IPS-20b (cell line): ENCODE data around the gene CDC42EP5.
A peak's percentile ranks its signal among the peaks of the same experiment; 100 is the strongest.
"Not testable (repeated sequence)": the region's sequence is repeated elsewhere in the genome, so short reads cannot be mapped to it uniquely, and the experiment has no call there.

Source experiments
- H3K27ac ChIP-seq: one replicate; pipeline ENCODE4 v1.5.1; 2013; ENCODE audit warnings: low read length
- H3K27me3 ChIP-seq: 2 replicates; pipeline ENCODE4 v1.6.1; 2013; ENCODE audit warnings: mild to moderate bottlenecking, low read length, inconsistent platforms; ENCODE audit not compliant: insufficient read depth
- H3K36me3 ChIP-seq: 2 replicates; pipeline ENCODE4 v1.6.1; 2013; ENCODE audit warnings: low read depth, mild to moderate bottlenecking, inconsistent platforms, low read length, moderate library complexity; ENCODE audit not compliant: insufficient read depth
- H3K4me1 ChIP-seq: 2 replicates; pipeline ENCODE4 v1.6.1; 2013; ENCODE audit warnings: mild to moderate bottlenecking, control low read depth, inconsistent platforms, low read length, moderate library complexity; ENCODE audit not compliant: insufficient read depth
- H3K4me3 ChIP-seq: 2 replicates; pipeline ENCODE4 v1.5.1; 2013; ENCODE audit warnings: mild to moderate bottlenecking, low read length, inconsistent platforms
- H3K9ac ChIP-seq: 2 replicates; pipeline ENCODE4 v1.6.1; 2013; ENCODE audit warnings: low read depth, mild to moderate bottlenecking, inconsistent platforms, low read length, moderate library complexity
- H3K9me3 ChIP-seq: 2 replicates; pipeline ENCODE4 v1.6.1; 2013; ENCODE audit warnings: mild to moderate bottlenecking, low read depth, low read length, inconsistent platforms; ENCODE audit not compliant: insufficient read depth

CDC42EP5 gene, protein sequence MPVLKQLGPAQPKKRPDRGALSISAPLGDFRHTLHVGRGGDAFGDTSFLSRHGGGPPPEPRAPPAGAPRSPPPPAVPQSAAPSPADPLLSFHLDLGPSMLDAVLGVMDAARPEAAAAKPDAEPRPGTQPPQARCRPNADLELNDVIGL

DNA sequence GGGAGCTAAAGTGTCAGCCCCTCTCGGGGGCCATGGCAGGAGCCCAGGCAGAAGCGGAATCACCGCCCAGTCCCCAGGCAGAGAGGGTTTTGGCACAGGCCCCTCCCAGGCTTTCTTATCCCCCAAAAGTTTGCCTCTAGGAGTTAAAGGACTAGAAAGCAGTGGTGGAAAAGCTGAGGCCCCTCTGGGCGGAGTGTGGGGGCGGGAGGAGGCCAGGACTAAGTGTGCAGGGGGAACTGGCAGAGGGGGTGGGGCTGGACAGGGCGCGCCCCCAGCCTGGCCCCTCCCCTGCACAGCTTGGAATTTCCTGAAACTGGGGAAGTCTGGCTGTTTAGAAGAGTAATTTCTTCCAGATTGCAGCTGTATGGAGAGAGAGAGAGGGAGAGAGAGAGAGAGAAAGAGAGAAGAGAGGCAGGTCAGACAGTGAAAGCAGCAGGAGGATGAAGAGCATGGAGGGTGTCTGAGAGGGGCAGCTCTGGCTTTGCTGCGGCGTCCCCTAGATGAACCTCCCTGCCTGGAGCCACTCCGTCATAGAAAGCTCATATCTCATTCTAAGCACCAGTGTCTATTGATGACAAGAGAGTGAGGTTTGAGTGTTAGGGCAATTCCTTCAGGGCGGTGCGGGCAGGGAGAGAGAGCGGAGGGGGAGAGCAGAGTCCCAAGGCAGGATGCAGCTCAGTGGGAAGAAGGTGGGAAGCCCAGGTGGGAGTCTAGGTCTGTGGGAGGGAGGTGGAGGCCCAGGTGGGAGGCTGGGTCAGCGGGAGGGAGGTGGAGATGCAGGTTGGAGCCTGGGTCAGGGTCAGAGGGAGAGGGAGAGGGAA is at the start of gene CDC42EP5:
TSS of gene CDC42EP5 (minus strand) at position 226 of the 821 bp plus-strand sequence. CDS start 7,749 bp downstream, outside the sequence.
- Histone ChIP-seq H3K4me3 (peak within 1 kb of the TSS; percentile 35; the same call in 1 of the 2 replicates), H3K4me1 (peaks cover 7% of the 10 kb centered on the region; the same call in 1 of the 2 replicates), H3K27ac (no peak within 1 kb of the TSS), H3K9me3 (no peaks in the 10 kb centered on the region), H3K27me3 (peaks cover 42% of the 10 kb centered on the region), H3K9ac (peak within 1 kb of the TSS; percentile 37; the same call in 1 of the 2 replicates), H3K36me3 (no peaks in the 10 kb centered on the region)

DNA sequence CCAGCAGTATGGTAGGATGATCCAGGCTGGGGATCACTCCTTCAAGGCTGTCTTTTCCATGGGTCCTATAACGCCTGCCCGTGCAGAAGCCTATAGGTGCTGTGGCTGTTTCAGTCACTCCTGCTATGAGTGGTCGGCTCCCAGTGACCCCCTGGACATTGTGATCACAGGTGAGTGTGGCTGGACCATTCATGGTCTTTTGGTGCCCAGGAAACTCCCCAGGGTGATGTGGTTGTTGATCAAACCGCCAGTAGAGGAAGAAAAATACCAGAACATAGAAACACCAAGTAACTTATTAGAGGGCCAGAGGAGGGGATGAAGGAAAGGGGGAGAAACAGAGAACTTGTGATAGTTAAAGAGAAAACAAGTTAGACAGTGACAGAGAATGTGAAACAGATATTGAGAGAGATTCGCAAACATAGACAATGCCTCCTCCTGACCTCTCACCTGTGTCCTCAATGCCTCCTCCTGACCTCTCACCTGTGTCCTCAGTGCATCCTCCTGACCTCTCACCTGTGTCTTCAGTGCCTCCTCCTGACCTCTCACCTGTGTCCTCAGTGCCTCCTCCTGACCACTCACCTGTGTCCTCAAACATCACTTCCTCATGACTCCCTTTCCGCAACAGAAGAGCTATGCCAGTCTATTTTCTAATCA is 48.9 kb upstream of the CDC42EP5 start:
- Histone ChIP-seq H3K27ac (no peak overlapping the region), H3K4me1 (no peaks in the 10 kb centered on the region), H3K36me3 (no peaks in the 10 kb centered on the region), H3K9me3 (peaks cover 47% of the 10 kb centered on the region), H3K27me3 (no peaks in the 10 kb centered on the region), H3K9ac (no peak overlapping the region), H3K4me3 (no peak overlapping the region)

DNA sequence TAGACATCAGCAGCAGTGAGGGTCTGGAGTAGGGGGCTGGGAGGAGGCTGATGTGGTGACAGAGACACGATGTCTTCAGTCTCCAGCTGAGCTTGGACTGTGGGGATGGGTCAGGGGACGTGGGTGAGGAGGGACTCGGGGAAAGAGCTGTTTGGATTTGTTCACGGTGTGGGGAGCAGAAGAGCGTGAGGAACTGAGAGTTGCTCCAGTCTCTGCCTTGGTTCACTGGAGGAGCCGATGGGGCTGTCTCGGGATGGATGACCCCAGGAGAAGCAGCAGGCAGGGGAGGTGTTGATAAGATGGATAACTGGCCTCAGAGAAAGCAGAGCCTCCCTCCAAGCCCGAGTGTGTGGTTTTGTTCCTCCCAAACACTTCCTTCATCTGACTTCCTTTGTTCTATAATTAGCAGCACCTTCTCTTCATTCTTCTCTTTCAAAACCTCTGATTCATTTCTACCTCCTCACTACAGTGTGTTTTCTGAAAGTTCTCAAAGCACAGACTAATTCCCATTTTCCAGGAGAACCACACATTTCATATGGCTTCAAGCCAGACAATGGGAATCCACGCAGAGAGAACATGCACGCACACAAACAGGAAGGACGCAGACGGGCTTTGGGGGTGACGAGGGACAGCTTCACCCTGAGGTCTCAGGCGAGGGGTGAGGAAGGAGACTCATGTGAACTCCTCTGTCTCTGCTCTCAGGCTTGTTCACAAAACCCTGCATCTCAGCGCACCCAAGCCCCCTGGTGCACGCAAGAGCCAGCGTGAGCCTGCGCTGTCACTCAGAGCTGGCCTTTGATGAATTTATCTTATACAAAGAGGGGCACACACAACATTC is 48.1 kb upstream of the CDC42EP5 start:
- Histone ChIP-seq H3K27me3 (no peaks in the 10 kb centered on the region), H3K4me1 (no peaks in the 10 kb centered on the region), H3K4me3 (no peak overlapping the region), H3K27ac (no peak overlapping the region), H3K9ac (no peak overlapping the region), H3K36me3 (no peaks in the 10 kb centered on the region), H3K9me3 (peaks cover 52% of the 10 kb centered on the region)

DNA sequence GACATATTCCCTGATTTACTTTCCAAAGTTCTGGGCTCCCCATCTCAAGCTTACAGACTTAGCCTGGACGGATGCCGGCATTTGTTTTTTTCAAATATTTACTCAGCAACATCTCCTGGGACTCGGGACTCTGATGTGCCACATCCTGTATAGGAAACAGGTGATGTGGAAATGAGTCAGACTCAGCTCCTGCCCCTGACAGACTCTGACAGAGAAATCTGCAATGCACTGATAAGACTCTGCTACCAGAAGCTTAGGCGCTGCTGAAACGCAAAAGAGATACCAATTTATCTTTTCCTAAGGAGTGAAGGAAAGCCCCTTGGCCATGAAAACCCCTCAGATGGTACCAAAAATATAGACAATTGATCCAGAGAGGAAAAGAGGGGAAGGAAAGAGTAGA is 45.7 kb upstream of the CDC42EP5 start:
- no peaks in the 10 kb centered on the region for H3K27me3 ChIP-seq
- H3K27ac ChIP-seq, result no peak overlapping the region
- H3K9me3 ChIP-seq, result peaks cover 47% of the 10 kb centered on the region
- H3K4me3 ChIP-seq, result no peak overlapping the region
- H3K36me3 ChIP-seq, result no peaks in the 10 kb centered on the region
- no peaks in the 10 kb centered on the region for H3K4me1 ChIP-seq
- H3K9ac ChIP-seq, result no peak overlapping the region

DNA sequence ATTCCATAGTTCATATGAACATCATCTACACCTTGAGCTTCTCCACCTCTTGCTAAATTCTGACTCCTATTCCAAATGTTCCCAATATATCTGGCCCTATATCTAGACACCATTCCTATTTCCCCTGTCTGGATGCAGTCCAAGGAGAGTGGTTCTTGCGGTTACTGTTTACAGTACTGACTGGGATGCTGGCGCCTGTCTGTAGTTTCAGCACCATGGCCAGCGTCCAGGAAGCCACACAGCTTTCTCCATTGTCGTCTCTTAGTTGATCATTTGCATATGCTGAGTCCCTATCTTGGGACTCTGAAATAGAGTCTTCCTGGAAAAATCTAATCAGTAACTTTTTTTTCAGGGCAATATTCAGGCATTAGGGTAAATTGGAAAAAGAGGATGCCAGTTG is 44.4 kb upstream of the CDC42EP5 start:
- Histone ChIP-seq H3K4me3 (no peak overlapping the region), H3K9ac (no peak overlapping the region), H3K4me1 (no peaks in the 10 kb centered on the region), H3K27ac (no peak overlapping the region), H3K27me3 (no peaks in the 10 kb centered on the region), H3K9me3 (peaks cover 45% of the 10 kb centered on the region), H3K36me3 (no peaks in the 10 kb centered on the region)

DNA sequence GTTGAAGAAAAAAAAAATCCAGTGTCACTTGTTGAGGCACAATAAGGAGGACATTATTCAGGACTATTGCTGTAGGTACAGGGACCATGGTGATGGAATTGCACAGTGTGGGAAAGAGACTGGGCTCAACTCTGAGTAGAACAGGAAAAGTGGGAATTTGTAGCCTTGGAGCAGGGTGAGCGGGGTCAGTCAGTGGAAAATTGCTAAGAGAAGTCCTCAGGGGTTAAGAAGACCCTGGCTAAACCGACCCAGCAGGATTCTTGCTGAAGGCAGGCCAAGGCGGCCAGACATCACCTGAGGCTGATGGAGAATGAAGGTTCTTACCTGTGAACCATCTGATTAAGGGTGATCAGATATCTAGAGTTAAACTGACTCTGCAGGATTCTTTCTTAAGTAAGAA is 42.1 kb upstream of the CDC42EP5 start:
- Histone ChIP-seq H3K9ac (no peak overlapping the region), H3K27me3 (no peaks in the 10 kb centered on the region), H3K27ac (no peak overlapping the region), H3K4me1 (no peaks in the 10 kb centered on the region), H3K4me3 (no peak overlapping the region), H3K9me3 (peaks cover 30% of the 10 kb centered on the region), H3K36me3 (no peaks in the 10 kb centered on the region)

DNA sequence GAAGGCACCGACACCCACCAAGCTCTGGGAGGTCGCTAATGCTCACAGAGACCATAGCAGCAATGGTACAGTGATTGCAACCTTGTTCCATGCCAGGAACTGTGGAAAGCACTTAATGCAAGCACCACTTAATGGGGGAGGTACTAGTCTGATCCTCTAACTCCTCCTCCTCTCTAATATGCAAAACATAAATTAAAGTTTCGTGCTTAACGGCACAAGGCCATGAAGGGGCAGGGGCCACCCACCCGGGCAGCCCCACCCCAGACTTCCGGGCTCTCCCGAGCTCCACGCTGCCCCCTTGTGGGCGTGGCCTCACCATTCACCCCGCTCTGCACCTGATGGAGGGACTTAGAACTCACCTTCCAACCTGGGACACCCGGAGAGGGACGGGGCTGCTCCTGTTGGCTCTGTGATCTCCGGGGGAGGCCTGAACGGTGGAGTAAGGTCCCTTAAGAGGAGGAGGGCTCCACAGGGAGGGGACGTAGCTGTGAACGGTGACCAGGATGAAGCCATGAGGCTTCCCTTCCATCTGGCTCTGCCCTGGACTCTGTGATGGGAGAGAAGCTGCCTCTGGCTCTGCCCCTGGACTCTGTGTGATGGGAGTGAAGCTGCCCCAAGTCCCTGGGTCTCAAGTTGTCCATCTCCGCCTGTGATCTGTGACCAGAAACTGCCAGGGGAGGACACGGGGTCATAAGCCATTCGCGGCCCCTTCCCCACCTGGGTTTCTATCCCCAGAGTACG is 36.3 kb upstream of the CDC42EP5 start:
- H3K4me1 ChIP-seq, result not testable (repeated sequence)

DNA sequence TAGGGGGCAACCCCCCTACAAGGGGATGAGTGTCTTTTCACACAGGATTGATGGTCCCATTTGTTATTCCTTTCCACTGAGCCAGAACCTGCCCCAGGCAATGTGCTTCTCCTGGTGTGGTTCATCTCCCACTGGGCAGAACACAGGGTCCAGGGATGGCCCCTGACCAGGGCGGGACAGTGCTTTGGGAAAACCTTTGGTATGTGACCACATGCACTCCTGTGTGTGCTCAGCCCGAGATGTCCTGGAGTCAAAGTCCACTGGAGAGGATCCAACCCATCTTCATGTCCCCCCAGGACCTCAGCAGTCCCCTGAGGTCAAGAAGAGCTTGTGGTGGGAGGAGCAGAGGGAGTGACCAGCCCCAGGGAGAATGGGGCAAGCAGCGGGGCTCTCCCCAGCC is 35.4 kb upstream of the CDC42EP5 start:
- H3K4me3 ChIP-seq, H3K27ac ChIP-seq, H3K9ac ChIP-seq, H3K4me1 ChIP-seq, H3K27me3 ChIP-seq, H3K36me3 ChIP-seq: not testable (repeated sequence)
- peaks cover 15% of the 10 kb centered on the region; the same call in 1 of the 2 replicates for H3K9me3 ChIP-seq

More for the DNA sequence above, 36.3 kb upstream of the CDC42EP5 start:
- H3K36me3 ChIP-seq, H3K9ac ChIP-seq, H3K27me3 ChIP-seq, H3K4me3 ChIP-seq, H3K27ac ChIP-seq: not testable (repeated sequence)
- peaks cover 13% of the 10 kb centered on the region for H3K9me3 ChIP-seq

DNA sequence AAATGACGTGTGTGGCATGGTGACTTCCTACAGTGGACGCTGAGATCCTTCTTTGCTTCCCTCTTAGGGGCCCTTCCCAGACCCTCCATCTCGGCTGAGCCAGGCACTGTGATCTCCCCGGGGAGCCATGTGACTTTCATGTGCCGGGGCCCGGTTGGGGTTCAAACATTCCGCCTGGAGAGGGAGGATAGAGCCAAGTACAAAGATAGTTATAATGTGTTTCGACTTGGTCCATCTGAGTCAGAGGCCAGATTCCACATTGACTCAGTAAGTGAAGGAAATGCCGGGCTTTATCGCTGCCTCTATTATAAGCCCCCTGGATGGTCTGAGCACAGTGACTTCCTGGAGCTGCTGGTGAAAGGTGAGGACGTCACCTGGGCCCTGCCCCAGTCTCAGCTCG is 34.7 kb upstream of the CDC42EP5 start:
- Histone ChIP-seq H3K4me3 (no peak overlapping the region), H3K27me3 (no peaks in the 10 kb centered on the region), H3K9ac (no peak overlapping the region)

DNA sequence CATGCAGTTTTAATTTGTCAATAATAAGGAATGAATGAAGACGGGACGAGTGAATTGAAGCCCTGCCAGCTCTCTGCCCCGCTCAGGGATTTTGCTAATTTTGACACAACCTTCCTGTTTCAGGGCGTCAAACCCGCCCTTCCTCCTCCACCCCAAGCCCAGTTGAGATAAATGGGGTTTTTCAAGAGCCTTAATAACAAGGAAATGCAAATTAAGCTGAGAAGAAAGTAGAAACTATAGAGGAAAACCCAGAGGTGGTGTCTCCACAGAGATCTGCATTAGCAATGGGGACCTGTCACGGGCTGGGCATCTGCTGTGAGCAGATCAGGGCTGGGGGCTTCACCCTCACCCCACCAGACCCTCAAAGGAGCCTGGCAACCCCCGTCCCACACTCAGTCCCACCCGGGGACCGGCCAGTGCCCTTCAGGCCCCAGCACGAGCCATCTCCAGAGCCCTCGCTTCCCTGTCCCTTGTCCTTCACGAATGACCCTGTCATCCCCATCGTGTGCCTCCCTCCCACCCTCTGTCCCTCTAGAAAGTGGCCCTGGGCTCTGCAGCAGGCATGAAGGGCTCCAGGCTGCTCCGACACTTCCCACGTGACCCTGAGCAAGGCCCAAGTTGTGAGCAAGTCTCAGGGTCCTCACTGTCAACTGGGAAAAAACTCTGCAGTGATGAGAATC is 34.1 kb upstream of the CDC42EP5 start:
- H3K9ac ChIP-seq, H3K27me3 ChIP-seq, H3K36me3 ChIP-seq, H3K4me3 ChIP-seq, H3K27ac ChIP-seq, H3K4me1 ChIP-seq: not testable (repeated sequence)
- H3K9me3 ChIP-seq, result peaks cover 23% of the 10 kb centered on the region; the same call in 1 of the 2 replicates

More for the DNA sequence above, 34.7 kb upstream of the CDC42EP5 start:
- Histone ChIP-seq H3K9me3 (peaks cover 18% of the 10 kb centered on the region; the same call in 1 of the 2 replicates), H3K4me1 (no peaks in the 10 kb centered on the region), H3K36me3 (no peaks in the 10 kb centered on the region), H3K27ac (no peak overlapping the region)
